Thymus (tissue), 11 donors: Measurements from ENCODE around the gene CSNK1A1. TPM values are rescaled to one million over a fixed set of nuclear protein-coding genes. Genes with fewer than 3 reads are reported as not detected.

Source experiments
- DNase-seq, 9 donors: peaks; one replicate each; pipeline ENCODE4 v3.0.0-alpha.2; 2013; ENCODE audit warnings: low spot score in 9 of 9, low read depth in 6 of 9, missing footprints in 1 of 9
- H3K27ac ChIP-seq, 2 donors: one replicate each; pipeline ENCODE4 v1.5.1; 2013; ENCODE audit warnings: control low read depth in 1 of 2, low read depth in 1 of 2, low read length in 1 of 2, mild to moderate bottlenecking in 1 of 2, moderate library complexity in 1 of 2
- H3K27me3 ChIP-seq, 2 donors: one replicate each; pipeline ENCODE4 v1.5.1; 2013; ENCODE audit warnings: low read length in 1 of 2; ENCODE audit not compliant: control insufficient read depth in 2 of 2, insufficient read depth in 1 of 2
- H3K36me3 ChIP-seq, 2 donors: one replicate each; pipeline ENCODE4 v1.5.1; 2013; ENCODE audit warnings: low read length in 1 of 2, mild to moderate bottlenecking in 1 of 2, moderate library complexity in 1 of 2; ENCODE audit not compliant: control insufficient read depth in 2 of 2, insufficient read depth in 2 of 2
- H3K4me1 ChIP-seq, 2 donors: one replicate each; pipeline ENCODE4 v1.5.1; 2013; ENCODE audit warnings: low read length in 2 of 2; ENCODE audit not compliant: control insufficient read depth in 2 of 2, insufficient read depth in 2 of 2
- H3K4me3 ChIP-seq, 2 donors: one replicate each; pipeline ENCODE4 v1.5.1; 2013; ENCODE audit warnings: low read length in 2 of 2, control low read depth in 1 of 2, mild to moderate bottlenecking in 1 of 2
- H3K9me3 ChIP-seq, 2 donors: one replicate each; pipeline ENCODE4 v1.5.1; 2013; ENCODE audit warnings: low read length in 1 of 2, mild to moderate bottlenecking in 1 of 2; ENCODE audit not compliant: control insufficient read depth in 2 of 2, insufficient read depth in 1 of 2
- WGBS: extraction: QIAGEN DNeasy Blood & Tissue Kit; methylation state at CpG from one replicate; pipeline ENCODE4 v1.1.7; 2013; 5-methylcytosine and 5-hydroxymethylcytosine counted together
- polyA plus RNA-seq: library from polyadenylated mRNA; stranded (reverse); fragments of 200-250 nt; gene quantifications from one replicate; pipeline ENCODE4 v1.2.3, GENCODE V29; 2013
- total RNA-seq: library from RNA; stranded (reverse); fragments of 120-200 nt; gene quantifications from one replicate; pipeline ENCODE4 v1.2.4, GENCODE V29; 2013
- donor health status: healthy.

Gene CSNK1A1
- total and polyA plus RNA-seq, 2 donors = 91.6 to 171 TPM

- peaks cover 40 to 82% of the 10 kb centered on the region in 2 donors for H3K36me3 ChIP-seq
- 97% methylated on average over 1 of the region's 1 CpG for WGBS
- no peaks in the 10 kb centered on the region for H3K4me1 ChIP-seq
- no peaks in the 10 kb centered on the region for H3K9me3 ChIP-seq
- no peak overlapping the region for H3K4me3 ChIP-seq
- H3K27ac ChIP-seq = no peak overlapping the region
- DNase-seq = no peak
- no peaks in the 10 kb centered on the region for H3K27me3 ChIP-seq
Observed at GRCh38 chr5:149510136-149510535, 41.1 kb downstream of the CSNK1A1 start.

GRCh38 chr5:149504677-149505076 is 46.6 kb downstream of the CSNK1A1 start:
- Histone ChIP-seq H3K36me3 (peaks cover 49 to 84% of the 10 kb centered on the region in 2 donors), H3K9me3 (no peaks in the 10 kb centered on the region), H3K4me1 (no peaks in the 10 kb centered on the region), H3K27me3 (no peaks in the 10 kb centered on the region), H3K4me3 (no peak overlapping the region), H3K27ac (no peak overlapping the region)
- 97% methylated on average over 2 of the region's 2 CpGs for WGBS
- no peak for DNase-seq

- peaks cover 38 to 81% of the 10 kb centered on the region in 2 donors for H3K36me3 ChIP-seq
- H3K4me3 ChIP-seq = no peak overlapping the region
- no peak for DNase-seq
- no peaks in the 10 kb centered on the region for H3K27me3 ChIP-seq
- 97% methylated on average over 2 of the region's 2 CpGs for WGBS
- no peak overlapping the region for H3K27ac ChIP-seq
- H3K9me3 ChIP-seq = no peaks in the 10 kb centered on the region
- H3K4me1 ChIP-seq = no peaks in the 10 kb centered on the region
Observed at GRCh38 chr5:149503006-149503405, 48.2 kb downstream of the CSNK1A1 start.

- Histone ChIP-seq H3K27me3 (no peaks in the 10 kb centered on the region), H3K4me1 (no peaks in the 10 kb centered on the region), H3K27ac (no peak overlapping the region), H3K36me3 (peaks cover 38 to 80% of the 10 kb centered on the region in 2 donors), H3K9me3 (no peaks in the 10 kb centered on the region), H3K4me3 (no peak overlapping the region)
- DNase-seq = no peak
- WGBS = 98% methylated on average over 5 of the region's 5 CpGs
Observed at GRCh38 chr5:149500922-149501582, 50.2 kb downstream of the CSNK1A1 start.

- no peak overlapping the region for H3K4me3 ChIP-seq
- DNase-seq = no peak
- H3K36me3 ChIP-seq = peaks cover 30 to 79% of the 10 kb centered on the region in 2 donors
- no peak overlapping the region for H3K27ac ChIP-seq
- WGBS = 95% methylated on average over 1 of the region's 1 CpG
- H3K9me3 ChIP-seq = no peaks in the 10 kb centered on the region
- H3K4me1 ChIP-seq = no peaks in the 10 kb centered on the region
- H3K27me3 ChIP-seq = no peaks in the 10 kb centered on the region
Observed at GRCh38 chr5:149498724-149499336, 52.4 kb downstream of the CSNK1A1 start.

- H3K4me1 ChIP-seq = no peaks in the 10 kb centered on the region
- no peak overlapping the region for H3K27ac ChIP-seq
- 91% methylated on average over 3 of the region's 3 CpGs for WGBS
- H3K4me3 ChIP-seq = no peak overlapping the region
- no peaks in the 10 kb centered on the region for H3K27me3 ChIP-seq
- no peak for DNase-seq
- H3K36me3 ChIP-seq = peaks cover 24 to 72% of the 10 kb centered on the region in 2 donors
- no peaks in the 10 kb centered on the region for H3K9me3 ChIP-seq
Observed at GRCh38 chr5:149497357-149497756, 53.9 kb downstream of the CSNK1A1 start.

- Histone ChIP-seq H3K9me3 (no peaks in the 10 kb centered on the region), H3K36me3 (peaks cover 22 to 69% of the 10 kb centered on the region in 2 donors), H3K4me1 (no peaks in the 10 kb centered on the region), H3K27me3 (no peaks in the 10 kb centered on the region), H3K4me3 (no peak overlapping the region), H3K27ac (no peak overlapping the region)
- 98% methylated on average over 2 of the region's 2 CpGs for WGBS
- DNase-seq = no peak
Observed at GRCh38 chr5:149496917-149497316, 54.3 kb downstream of the CSNK1A1 start.

- Histone ChIP-seq H3K36me3 (peaks cover 19 to 64% of the 10 kb centered on the region in 2 donors), H3K27ac (no peak overlapping the region), H3K4me1 (no peaks in the 10 kb centered on the region), H3K9me3 (no peaks in the 10 kb centered on the region), H3K4me3 (no peak overlapping the region), H3K27me3 (no peaks in the 10 kb centered on the region)
- no peak for DNase-seq
- WGBS = 99% methylated on average over 1 of the region's 1 CpG
Observed at GRCh38 chr5:149496166-149496565, 55.1 kb downstream of the CSNK1A1 start.

- Histone ChIP-seq H3K4me3 (no peak overlapping the region), H3K27ac (no peak overlapping the region), H3K9me3 (no peaks in the 10 kb centered on the region), H3K4me1 (no peaks in the 10 kb centered on the region), H3K36me3 (peaks cover 15 to 59% of the 10 kb centered on the region in 2 donors), H3K27me3 (no peaks in the 10 kb centered on the region)
- WGBS = 98% methylated on average over 2 of the region's 2 CpGs
- no peak for DNase-seq
Observed at GRCh38 chr5:149495673-149496072, 55.6 kb downstream of the CSNK1A1 start.
